GM23248 (cell line): ENCODE results near the gene NPS.

ENCODE experiments used
- EZH2 ChIP-seq: fragments of 200-600 bp; sonication (generic); IDR thresholded peaks from 2 replicates; pipeline ENCODE4 v1.6.1; 2018; ENCODE audit warnings: antibody characterized with exemption, mild to moderate bottlenecking; ENCODE audit not compliant: insufficient read depth, poor library complexity, severe bottlenecking
- EZH2phosphoT487 ChIP-seq: fragments of 200-600 bp; sonication (generic); IDR thresholded peaks from 2 replicates; pipeline ENCODE4 v1.6.1; 2018; ENCODE audit warnings: antibody characterized with exemption, moderate library complexity, mild to moderate bottlenecking, low read depth; ENCODE audit not compliant: insufficient read depth

DNA sequence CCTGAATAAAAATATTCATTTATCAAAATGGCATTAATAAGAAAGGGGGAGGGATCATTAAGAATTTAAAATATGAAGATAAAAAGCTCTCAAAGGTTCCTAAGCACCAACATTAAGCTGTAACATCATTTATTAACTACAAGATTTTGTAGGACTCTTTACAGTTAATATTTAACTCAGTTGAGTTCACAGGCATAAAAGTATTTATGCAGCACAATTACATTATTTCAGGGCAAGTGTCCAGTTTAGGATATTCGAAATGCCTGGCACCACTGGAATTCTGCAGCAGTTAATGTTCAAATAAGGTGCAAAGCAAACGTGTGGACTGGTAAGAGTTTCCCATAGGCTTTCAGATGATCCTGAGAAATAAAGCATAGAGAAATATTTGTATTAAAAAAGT lies 30.5 kb downstream of the NPS start:
- TF ChIP-seq EZH2 (no peak), EZH2phosphoT487 (no peak)
